H54 (cell line): ENCODE results near the gene RBPMS2.
A peak's percentile ranks its signal among the peaks of the same experiment; 100 is the strongest.

Experiments used
- DNase-seq: peaks from one replicate; pipeline ENCODE4 v3.0.0; 2011; ENCODE audit warnings: low spot score, mixed read lengths; ENCODE audit not compliant: insufficient read length
- FAIRE-seq: peaks from 3 replicates; lab custom pipeline; 2011; peaks lifted over from hg19 to GRCh38; lab: Jason Lieb, UNC
- POLR2A ChIP-seq: IDR thresholded peaks from 2 replicates; pipeline ENCODE4 v1.6.1; 2011; ENCODE audit warnings: low read depth, mild to moderate bottlenecking, low read length

RBPMS2 gene

DNA sequence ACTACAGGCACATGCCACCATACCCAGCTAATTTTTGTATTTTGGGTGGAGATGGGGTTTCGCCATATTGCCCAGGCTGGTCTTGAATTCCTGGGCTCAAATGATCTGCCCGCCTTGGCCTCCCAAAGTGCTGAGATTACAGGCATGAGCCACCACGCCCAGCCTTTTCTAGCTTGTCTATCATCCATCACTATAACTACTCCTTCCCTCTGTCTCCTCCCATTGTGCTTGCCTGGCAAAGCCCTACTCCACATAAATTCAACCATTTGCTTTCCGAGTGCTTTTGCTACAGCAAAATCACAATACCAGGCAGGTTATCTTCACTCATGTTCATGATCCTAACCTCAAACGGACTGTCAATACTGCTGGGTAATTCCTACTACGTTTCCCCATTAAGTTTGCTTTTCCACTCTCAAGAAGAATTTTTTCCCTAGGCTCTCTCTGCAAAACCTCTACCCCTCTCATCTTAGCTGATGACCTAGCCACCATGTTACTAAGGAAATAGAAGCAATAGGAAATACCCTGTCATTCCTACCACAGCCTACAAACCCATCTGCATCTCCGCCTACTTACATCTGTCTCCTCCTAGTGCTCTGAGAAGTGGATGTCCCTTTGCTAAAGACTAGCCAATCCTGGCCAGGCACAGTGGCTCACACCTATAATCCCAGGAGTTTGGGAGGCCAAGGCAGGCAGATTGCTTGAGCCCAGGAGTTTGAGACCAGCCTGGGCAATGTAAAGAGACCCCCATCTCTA, 64.5 kb downstream of the RBPMS2 start:
- no peak for FAIRE-seq
- TF ChIP-seq POLR2A = no peak
- DNase-seq = no peak

DNA sequence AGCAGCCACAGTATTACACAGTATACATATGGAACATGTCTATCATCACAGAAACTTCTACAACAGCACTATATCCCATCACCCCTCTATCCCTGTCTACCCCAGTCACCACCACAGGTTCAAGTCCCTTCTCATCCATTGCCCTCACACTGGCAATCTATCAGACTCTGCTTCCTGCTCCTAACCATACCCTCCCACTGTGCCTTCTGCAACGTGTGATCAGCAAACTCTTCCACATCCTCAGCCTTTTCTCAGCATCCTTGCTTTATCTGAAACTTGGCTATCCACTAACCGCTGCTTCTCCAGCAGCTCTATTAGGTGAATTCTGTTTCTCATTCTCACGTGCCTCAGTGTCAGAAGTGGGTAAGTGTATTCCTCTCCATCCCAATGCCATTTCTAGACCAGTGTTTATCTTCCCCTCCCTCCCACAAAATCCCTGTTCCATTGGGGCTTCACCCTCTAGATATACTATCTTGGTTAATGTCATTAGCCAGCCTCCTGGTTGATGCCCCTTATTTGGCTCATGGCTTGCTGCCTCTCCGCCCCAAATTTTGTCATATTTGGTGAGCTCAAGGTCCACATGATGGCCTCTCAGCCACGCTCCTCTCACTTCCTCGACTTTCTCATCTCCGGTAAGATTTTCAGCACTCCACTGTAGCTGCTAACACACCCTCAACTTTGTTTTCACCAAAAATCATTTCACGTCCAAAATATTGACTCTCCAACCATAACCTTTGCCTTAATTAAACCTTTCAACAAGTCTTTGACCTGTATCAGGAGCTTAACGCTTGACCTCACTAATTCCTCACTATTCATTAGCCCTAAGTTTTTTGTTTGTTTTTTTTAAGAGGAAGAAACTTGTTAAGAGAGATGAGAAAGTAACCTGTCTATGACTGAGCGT, 69.1 kb downstream of the RBPMS2 start:
- FAIRE-seq (no peak), DNase-seq (no peak)
- no peak for TF ChIP-seq POLR2A

DNA sequence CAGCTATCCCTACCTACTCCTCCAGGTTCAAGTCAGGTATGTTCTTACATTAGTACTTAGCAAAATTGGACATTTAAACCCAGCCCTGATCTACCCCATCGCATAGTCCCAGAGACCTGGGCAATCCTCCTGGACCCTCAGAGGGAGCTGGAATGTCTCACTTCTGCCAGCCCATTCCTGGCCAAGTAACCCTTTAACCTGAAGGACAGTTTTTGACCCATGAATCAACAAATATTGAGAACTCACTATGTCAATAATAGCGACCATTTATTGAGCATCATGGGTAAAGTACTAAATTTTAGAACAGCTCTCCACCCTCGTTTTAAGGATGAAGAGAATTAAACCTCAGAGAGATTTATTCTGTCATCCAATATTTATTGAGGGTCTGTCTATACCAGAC, 70.4 kb downstream of the RBPMS2 start:
- no peak for DNase-seq
- no peak for FAIRE-seq
- no peak for TF ChIP-seq POLR2A

DNA sequence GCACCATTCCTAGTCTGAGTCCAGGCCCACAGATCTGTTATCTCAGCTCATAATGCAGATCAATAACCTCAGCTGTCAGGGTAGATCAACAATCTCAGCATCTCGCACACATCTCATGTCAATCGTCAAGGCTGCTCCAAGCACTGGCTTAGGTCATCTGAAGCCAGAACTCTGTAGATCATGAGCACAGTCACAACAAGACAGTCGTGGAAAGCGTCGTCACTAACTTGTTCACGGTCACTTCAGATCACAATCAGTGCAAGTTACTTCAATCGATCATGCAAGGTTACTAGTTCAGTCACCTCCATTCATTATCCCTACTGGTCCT, 71.8 kb downstream of the RBPMS2 start:
- FAIRE-seq (no peak), DNase-seq (no peak)
- no peak for TF ChIP-seq POLR2A

DNA sequence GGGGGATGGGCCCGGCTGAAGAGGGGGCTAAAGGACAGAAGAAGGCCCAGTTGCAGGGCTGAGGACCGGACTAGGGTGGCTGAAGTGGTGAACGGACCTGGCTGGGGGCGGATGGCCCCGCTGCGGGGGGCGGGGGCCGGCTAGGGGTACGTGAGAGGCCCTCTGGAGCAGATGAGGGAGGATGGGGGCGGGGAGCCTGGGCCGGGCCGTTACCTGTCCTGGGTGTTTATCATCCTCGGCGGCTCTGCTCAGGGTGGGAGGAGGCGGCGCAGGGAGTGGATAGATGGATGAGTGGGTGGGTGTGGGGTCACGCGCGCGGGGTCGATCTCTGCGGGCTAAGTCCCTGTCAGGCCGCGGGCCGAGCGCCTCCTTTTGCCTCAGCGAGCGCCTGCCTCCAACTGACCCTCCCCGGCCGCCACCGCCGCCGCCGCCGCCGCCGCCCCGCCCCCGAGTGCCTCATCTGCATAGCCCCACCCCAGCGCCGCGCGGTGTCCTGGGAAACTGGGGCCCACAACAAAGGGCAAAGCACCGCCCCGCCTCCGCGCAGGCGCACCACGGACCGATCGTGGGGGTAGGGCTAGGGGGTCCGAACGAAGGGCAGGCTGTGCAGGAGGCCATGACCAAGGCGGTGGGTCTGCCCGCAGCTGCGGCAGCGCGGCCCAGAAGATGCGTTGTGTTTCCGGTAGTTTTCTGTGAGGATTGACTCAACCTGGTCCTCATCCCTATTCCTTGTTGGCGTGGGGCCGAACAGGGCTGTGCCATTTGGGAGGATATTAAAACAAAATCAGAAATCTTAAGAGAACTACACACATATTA, 72.4 kb downstream of the RBPMS2 start:
- peak; percentile 89 for DNase-seq
- TF ChIP-seq POLR2A = peak; percentile 86
- FAIRE-seq = no peak

DNA sequence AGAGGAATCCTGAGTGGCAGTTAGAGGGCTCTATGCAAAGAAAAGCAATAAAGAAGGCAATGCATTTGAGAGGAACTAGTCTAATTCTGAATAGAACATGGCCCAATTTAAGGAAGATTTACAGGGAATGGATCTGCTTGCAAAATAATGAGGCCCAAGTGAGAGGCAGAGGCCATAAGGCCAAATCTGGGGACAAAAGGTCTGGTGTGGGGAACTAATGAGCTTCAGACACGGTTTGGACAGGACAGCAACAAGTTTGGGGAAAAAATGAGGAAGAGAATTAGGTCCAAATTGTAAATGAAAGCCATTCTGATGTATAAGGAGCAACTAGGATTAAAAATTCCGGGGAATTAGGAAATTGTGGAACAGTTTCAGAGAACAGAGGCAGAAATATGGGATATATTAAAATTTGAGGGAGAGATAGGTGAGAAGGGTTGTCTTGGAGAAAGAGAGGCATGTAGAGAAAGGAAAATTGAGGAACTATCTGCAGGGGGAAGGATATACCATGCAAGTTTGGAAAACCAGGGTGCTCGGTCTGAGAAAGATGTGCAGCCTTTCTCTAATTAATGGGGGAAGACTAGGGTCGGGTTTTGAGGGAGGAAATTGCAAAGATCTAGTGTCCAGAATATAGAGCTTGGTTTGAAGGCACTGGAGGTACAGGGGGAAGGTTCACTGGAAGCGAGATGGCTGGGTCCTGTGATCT, 73.8 kb downstream of the RBPMS2 start:
- no peak for FAIRE-seq

DNA sequence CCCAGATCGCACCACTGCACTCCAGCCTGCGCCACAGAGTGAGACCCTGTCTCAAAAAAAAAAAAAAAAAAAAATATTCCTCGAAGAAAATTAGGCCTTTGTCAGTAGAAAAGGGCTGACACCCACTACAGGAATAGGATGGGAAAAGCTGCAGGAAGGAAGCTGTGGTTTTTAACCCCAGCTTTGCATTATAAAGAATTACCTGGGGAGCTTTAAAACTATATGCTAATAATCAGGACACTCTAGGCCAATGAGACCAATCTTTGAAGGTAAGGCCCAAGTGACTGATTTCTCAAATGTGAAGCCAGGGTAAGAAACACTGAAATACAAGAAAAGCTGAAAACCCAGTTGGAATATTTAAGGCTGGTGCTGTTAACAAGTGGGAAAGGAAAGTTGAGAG, 74.3 kb downstream of the RBPMS2 start:
- TF ChIP-seq POLR2A = no peak

More for the DNA sequence above, 73.8 kb downstream of the RBPMS2 start:
- TF ChIP-seq POLR2A = no peak
- DNase-seq = no peak

DNA sequence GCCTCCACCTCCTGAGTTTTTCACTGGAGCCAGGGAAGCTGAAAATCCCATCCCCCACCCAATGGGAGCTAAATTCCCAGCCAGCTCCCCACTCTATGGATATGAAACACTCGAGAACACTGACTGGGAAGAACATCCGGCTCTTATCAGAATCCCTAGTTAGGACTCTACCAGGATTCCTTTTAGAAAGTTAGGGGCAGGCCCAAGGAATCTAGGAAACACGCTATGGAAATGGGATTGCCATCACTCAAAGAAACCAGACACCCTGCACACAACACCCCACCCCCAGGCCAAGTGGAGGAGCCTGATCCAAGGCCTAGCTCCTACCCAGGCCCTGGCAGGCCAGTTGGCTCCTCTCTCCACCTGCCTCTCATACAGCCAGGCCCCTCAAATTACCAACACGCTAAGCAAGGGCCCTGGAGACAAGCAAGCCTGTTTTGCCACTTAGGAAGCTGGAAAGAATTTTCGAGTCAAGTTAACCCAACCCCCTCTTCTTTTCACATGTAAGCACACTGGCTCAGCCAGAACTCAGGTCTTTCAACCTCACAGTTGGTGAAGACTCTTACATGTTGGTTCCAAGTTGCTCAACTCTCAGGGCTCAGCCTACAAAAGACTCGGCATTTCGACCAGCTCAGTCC, 75.5 kb downstream of the RBPMS2 start:
- TF ChIP-seq POLR2A = no peak
- no peak for FAIRE-seq

More for the DNA sequence above, 74.3 kb downstream of the RBPMS2 start:
- FAIRE-seq (no peak), DNase-seq (no peak)

DNA sequence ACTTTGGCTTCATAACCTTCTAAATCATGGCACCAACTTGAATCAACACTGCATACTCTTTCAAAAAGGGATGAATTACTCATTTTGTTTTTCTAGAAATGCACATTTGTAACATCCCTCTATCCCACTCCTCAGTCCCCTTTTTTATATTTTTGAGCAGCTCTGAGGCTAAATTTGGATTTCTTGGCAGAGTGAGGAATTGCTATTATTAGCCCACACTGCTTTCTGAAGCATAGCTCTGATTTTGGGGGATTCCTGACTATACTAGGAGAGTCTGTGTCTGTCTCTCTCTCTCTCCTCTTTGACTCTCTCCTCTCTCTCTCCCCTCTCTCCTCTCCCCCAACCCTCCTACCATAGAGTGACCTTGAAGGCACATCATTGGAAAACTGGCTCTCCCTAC, 76.6 kb downstream of the RBPMS2 start:
- FAIRE-seq = no peak
- TF ChIP-seq POLR2A = no peak
- DNase-seq = no peak

More for the DNA sequence above, 75.5 kb downstream of the RBPMS2 start:
- DNase-seq = no peak

DNA sequence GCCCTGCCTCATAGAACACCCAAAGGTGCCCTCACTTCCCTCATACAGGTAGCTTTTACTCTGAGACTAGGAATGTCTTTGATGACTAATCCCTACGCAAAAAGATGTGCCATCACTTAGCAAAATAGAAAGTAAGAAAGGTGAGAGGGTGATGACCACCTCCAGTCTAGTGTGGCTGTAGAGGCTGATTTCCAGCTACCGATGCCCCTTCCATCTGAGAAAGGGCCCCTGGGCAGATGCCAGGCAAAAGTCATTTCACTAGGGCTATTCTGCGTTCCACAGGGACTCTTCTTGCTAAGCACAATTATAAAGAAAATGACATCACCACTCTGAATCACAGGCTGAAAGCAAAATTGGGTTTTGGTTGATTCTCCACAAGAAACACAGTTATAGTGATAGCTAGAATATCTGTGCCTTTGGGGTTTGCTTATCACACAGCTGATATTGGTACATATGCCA, 77.4 kb downstream of the RBPMS2 start:
- no peak for TF ChIP-seq POLR2A
- FAIRE-seq (no peak), DNase-seq (no peak)

DNA sequence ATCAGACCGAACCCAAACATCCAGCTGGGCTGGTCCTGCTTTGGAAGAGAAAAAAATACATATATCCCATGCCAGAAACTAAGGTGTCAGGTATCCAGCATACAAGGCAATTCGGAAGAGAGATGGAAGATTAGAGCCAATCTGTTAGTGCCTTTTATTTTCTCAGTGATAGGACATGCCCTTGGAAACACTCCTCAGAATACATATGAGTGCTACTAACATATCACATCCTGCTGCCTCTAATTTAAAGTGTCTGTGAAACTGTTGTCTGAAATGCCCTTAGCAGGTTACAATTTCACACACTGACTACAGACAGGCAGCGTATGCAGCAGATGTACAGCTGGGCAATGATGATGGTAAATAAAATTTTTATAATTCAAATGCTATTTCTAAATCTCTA, 78.9 kb downstream of the RBPMS2 start:
- FAIRE-seq (no peak), DNase-seq (no peak)
- no peak for TF ChIP-seq POLR2A

DNA sequence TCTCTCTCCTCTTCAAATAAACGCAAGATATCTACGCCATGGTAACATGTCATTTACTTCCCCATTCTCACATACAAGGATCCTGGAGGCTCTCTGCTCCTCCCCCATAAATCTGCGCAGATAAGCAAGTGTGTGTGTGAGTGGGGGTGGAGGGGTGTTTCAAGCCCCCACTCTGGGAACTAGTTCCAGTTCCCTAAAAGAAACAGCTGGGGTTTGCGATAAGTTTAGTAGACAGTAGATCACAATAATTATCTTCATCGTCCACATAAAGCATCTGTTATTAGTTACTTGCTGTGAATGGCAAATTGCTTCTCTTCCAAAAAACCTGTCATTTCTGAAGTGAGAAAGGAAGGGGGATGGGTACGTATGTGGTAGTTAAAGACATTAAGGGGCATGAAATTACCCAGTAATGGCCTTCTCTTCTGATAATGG, 79.8 kb downstream of the RBPMS2 start:
- TF ChIP-seq POLR2A = no peak
- DNase-seq = no peak
- FAIRE-seq = no peak

DNA sequence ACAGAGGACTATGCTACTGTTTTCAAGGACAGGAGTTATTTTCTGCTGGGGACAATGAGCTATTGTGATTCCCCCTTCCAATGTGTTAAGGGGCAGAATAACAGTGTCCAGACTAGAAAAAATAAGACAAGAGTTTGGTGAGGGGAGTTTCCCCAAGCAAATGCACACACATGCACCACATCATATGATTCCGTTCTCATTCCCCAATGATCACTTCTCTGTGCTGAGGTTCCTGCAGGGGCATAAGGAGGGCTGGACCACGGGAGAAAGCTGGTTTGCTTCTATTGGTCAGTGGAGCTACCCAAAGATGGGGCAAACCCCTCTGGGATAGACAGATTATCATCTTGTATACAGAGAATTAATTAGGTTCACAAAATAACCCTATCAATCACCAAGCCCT, 80.6 kb downstream of the RBPMS2 start:
- FAIRE-seq (no peak), DNase-seq (no peak)

More for the DNA sequence above, 80.6 kb downstream of the RBPMS2 start:
- TF ChIP-seq POLR2A = no peak
